Common myeloid progenitor, CD34-positive (primary cell): ENCODE results near the gene SRP9.

Experiments used
- CTCF ChIA-PET: fragments of 350-600 bp; sonication (Branson Sonifier 250); formaldehyde crosslinking; loops from one replicate; lab custom pipeline; 2021; ENCODE audit warnings: antibody characterized with exemption; lab: Charles Lee
- POLR2A ChIA-PET: fragments of 350-600 bp; sonication (Branson Sonifier 250); formaldehyde crosslinking; loops from one replicate; lab custom pipeline; 2021; ENCODE audit warnings: antibody characterized with exemption; lab: Charles Lee
- DNase-seq, 3 donors: peaks; one replicate each; pipeline versions ENCODE4 v3.0.0 to v3.0.0-alpha.2; 2013
- H3K27ac ChIP-seq, 2 experiments: 1 replicate in 1 of 2; 2 replicates in 1 of 2; pipeline ENCODE4 v1.7.0; 2013; ENCODE audit warnings: inconsistent platforms in 2 of 2, low read length in 2 of 2, mild to moderate bottlenecking in 2 of 2, low read depth in 1 of 2, moderate library complexity in 1 of 2; ENCODE audit not compliant: severe bottlenecking in 2 of 2, insufficient read depth in 1 of 2, poor library complexity in 1 of 2
- H3K27me3 ChIP-seq, 5 experiments: replicated peaks in 2 of 5; 1 replicate in 3 of 5; 2 replicates in 2 of 5; pipeline versions ENCODE4 v1.6.1 to v1.7.0; 2013; ENCODE audit warnings: low read length in 4 of 5, mild to moderate bottlenecking in 2 of 5, moderate library complexity in 2 of 5, inconsistent platforms in 1 of 5; ENCODE audit not compliant: insufficient read depth in 5 of 5, control insufficient read depth in 4 of 5
- H3K36me3 ChIP-seq, 4 experiments: 1 replicate in 2 of 4; 2 replicates in 2 of 4; pipeline versions ENCODE4 v1.6.1 to v1.7.0; 2013; ENCODE audit warnings: low read length in 3 of 4, control low read depth in 1 of 4, mild to moderate bottlenecking in 1 of 4; ENCODE audit not compliant: control insufficient read depth in 4 of 4, insufficient read depth in 4 of 4
- H3K4me1 ChIP-seq, 4 experiments: 1 replicate in 3 of 4; 2 replicates in 1 of 4; pipeline versions ENCODE4 v1.6.1 to v1.7.1; 2013; ENCODE audit warnings: low read length in 3 of 4, mild to moderate bottlenecking in 3 of 4, control low read depth in 1 of 4, inconsistent platforms in 1 of 4, moderate library complexity in 1 of 4; ENCODE audit not compliant: control insufficient read depth in 4 of 4, insufficient read depth in 4 of 4; ENCODE audit errors: control extremely low read depth in 1 of 4
- H3K4me3 ChIP-seq, 7 experiments: 1 replicate in 4 of 7; 2 replicates in 3 of 7; pipeline versions ENCODE4 v1.5.1 to v1.7.0; 2013; ENCODE audit warnings: mild to moderate bottlenecking in 7 of 7, low read length in 6 of 7, moderate library complexity in 6 of 7, inconsistent platforms in 2 of 7, low read depth in 2 of 7, control low read depth in 1 of 7; ENCODE audit not compliant: insufficient read depth in 4 of 7, control insufficient read depth in 1 of 7; ENCODE audit errors: extremely low read depth in 1 of 7
- H3K9me3 ChIP-seq, 5 experiments: 1 replicate in 4 of 5; 2 replicates in 1 of 5; pipeline versions ENCODE4 v1.6.1 to v1.7.1; 2013; ENCODE audit warnings: low read length in 4 of 5, mild to moderate bottlenecking in 2 of 5, inconsistent platforms in 1 of 5, low read depth in 1 of 5, moderate library complexity in 1 of 5; ENCODE audit not compliant: control insufficient read depth in 4 of 5, insufficient read depth in 2 of 5; ENCODE audit errors: control extremely low read depth in 1 of 5
- WGBS: methylation state at CpG from one replicate; pipeline ENCODE4 v1.1.5; 2013; ENCODE audit not compliant: insufficient coverage; 5-methylcytosine and 5-hydroxymethylcytosine counted together

Gene SRP9

DNA sequence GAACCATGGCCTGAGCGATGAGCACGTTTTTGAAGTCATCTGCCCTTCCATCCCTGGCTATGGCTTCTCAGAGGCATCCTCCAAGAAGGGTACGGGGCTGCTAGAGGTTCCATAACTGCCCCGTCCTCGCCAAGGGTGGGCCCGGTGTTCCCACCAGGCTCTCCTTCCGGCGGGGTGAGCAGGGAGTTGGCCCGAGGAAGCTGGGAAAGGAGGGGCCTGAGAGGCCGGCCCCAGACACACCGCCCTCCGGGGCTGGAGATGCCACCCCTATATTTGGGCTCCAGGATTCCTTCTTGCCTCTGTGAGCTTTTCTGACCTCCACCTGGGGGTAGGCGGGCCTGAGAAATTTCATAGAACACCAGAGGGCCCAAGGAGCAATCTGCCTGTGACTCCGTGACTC, 61.2 kb downstream of the SRP9 start:
- no peak for DNase-seq
- POLR2A ChIA-PET, result no interaction called here
- Histone ChIP-seq H3K4me1 (no peaks in the 10 kb centered on the region), H3K27me3 (no peaks in the 10 kb centered on the region), H3K27ac (no peak overlapping the region), H3K4me3 (no peak overlapping the region), H3K36me3 (no peaks in the 10 kb centered on the region), H3K9me3 (no peaks in the 10 kb centered on the region)
- CTCF ChIA-PET, result interaction anchor here (1.0 kb wide), 1 partner anchor 364 kb away, joined by 3 read pairs; no protein-coding TSS in a partner anchor
- 91% methylated on average over 12 of the region's 14 CpGs for WGBS
